Hepatic stellate cell (primary cell): ENCODE results near the gene SLC5A10.

ENCODE experiments used
- DNase-seq: peaks from one replicate; pipeline ENCODE4 v3.0.0; 2011; ENCODE audit warnings: low spot score

The SLC5A10 gene

GRCh38 chr17:19003543-19004420 is 51.8 kb downstream of the SLC5A10 start:
- DNase-seq: peak; percentile 57

DNA sequence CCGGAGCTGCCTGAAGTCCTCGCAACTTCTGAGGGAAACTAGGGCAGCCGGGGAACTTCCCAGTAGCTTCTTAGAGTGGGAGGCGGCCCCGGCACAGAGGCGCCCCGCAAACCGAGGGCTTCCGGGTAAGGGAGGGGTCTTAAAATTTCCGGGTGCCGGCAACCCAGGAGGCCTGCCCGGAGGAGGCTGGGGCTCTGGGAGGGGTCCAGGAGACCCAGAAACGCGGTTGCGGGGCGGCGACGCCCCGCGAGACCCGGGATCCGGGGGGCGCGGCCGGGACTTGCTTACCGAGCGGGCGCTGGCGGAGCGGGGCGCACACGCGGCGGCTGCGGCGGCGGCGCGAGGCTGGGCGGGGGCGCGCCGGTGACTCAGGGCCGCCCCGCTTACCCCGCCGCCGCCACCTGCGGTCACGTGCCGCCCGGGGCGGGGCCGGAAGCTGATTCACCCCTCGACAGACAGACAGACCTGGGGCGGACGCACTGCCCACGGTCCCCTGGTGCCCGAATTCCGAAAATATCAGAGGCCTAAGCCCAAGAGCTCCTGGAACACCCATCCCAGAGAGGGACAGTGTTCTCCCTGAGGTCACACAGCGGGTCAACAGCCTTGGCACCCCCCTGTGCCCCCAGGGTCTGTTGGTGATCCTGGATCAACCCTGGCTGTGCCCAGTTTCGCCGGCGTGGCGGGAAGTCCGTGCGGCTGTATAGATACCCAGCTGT is 52.6 kb downstream of the SLC5A10 start, which contains the start of gene FAM83G:
FAM83G (minus strand) TSS at position 344 of the 716 bp plus-strand sequence. CDS start 723 bp downstream, outside the sequence.
- DNase-seq: peak; percentile 80

GRCh38 chr17:19005137-19005773 is 53.3 kb downstream of the SLC5A10 start:
- DNase-seq: no peak

GRCh38 chr17:19005789-19006430 is 53.9 kb downstream of the SLC5A10 start:
- no peak for DNase-seq

GRCh38 chr17:19006698-19007097 is 54.7 kb downstream of the SLC5A10 start:
- DNase-seq: no peak

DNA sequence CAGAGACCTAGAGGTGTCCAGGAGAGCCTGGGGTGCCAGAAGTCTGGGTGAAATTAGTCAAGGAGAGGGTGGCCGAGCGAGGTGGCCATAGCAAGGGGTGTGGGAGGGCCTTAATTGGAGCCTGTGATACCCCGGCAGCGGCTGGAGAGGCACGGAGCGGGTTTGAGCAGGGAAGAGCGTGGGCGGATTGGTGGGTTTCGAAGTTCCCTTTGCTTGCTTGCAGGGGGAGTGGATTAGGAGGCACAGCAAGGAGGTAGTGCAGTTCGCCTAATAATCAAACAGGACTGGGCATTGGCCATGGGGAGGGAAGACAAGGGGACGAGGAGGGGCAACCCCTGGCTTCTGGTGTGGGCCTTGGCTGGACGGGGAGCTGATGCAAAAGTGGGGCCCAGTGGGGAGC is 58.0 kb downstream of the SLC5A10 start:
- no peak for DNase-seq

DNA sequence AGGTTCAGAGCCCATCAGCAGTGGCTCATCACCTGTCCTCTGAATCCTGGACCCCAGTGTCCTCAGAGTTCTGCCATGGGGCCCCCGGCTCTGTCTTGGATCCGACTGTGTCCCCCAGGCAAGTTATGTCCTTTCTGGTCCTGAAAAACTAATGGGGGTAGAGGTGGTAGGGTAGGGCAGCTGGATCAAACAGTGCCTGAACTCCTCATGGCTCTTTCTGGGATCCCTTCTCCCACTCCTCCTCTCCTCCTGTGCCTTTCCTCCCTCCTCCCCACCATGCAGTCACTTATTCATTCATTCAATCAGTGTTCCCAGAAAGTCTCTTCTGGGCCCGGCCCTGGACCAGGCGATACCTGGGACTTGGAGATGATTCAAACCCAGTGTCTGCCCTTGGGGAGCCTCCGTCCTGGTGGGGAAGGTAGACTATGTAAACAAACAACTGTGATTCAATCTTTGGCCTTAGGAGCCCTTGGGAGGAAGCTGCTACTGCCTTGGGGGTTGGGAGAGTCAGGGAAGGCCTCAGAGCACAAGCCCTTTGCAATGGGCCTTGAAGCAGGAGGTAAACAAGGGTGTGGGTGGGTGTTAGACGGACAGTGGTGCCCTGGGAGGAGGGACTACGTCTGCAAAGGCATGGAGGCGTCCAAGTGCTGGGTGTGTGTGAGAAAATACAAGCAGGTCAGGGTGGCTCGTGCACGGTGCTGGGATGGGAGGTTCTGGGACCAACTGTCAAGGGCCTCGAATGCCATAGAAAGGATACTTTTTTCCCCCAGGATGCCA is 59.0 kb downstream of the SLC5A10 start:
- no peak for DNase-seq

DNA sequence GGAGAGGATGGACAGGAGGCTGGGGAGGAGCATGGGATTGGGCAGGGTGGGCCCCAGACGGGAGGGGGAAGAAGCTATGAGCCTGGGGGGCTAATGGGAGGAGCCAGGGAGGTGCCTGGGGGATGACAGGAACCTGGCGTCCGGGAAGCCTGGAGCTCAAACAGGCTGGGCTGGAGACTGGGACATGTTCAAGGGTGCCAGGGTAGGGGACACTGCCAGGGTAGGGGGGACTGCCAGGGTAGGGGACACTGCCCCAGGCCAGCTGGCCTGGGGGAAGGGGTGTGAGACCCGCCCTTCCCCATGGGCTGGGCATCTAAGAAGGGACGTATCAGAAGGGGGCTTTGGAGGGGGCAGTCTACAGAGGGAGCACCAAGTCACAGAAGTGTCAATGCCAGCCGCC is 59.6 kb downstream of the SLC5A10 start:
- DNase-seq: no peak

DNA sequence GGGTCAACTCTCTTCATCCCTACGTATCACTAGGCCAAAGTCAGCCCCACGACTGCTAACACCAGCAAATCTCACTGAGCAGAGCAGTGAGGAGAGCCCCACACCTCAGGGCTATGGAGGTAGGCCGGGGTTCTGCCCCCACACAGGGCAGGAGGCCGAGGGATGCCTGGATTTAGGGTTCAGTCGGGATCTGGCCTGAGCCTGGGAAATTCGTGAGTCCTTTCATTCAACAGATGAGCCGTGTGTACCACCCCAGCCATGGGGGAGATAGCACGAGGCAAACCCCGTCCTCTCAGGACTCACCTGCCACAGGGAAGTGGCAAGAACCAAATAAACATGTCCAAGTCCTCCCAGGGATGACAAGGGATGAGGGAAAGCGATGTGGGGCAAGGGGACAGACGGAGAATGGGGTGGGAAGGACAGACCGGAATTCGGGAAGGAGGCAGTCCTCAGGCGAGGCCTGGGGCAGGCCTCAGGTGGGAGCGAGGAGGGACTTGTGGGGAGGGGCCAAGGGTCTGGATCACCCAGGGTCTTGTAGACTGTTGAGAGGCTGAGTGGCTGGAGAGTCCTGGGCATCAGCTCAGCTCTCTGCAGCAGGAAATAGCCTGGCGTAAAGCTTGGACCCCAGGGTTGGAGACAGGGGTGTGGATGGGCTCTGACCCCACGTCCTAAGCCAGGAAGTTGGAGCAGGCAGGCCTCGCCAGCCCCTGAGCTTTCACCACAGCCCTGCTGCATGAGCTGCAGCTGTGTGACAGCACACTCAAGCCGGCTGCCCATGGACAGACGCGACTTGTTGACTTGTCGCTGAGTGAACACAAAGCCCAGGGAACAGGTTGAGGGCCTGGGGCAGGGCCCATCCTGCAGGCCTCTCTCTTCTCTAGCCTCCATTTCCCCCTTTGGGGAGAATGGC is 60.5 kb downstream of the SLC5A10 start:
- DNase-seq: no peak

DNA sequence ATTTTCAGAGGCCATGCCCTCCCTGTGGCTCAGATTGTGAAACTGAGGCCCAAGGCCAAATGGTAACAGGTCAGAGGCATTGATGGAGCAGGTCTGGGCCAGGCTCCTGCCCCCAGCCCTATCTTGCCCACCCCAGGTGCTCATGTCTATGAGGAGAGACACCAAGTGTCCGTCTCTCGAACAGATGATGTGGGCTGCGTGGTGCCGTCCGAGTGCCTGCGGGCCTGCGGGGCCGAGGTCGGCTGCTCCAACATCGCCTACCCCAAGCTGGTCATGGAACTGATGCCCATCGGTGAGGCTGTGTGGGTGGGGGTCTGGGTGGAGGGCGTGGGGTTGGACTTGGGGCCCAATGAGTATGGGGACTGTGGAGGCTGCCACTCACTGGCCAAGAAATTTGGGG is 61.3 kb downstream of the SLC5A10 start:
- no peak for DNase-seq

DNA sequence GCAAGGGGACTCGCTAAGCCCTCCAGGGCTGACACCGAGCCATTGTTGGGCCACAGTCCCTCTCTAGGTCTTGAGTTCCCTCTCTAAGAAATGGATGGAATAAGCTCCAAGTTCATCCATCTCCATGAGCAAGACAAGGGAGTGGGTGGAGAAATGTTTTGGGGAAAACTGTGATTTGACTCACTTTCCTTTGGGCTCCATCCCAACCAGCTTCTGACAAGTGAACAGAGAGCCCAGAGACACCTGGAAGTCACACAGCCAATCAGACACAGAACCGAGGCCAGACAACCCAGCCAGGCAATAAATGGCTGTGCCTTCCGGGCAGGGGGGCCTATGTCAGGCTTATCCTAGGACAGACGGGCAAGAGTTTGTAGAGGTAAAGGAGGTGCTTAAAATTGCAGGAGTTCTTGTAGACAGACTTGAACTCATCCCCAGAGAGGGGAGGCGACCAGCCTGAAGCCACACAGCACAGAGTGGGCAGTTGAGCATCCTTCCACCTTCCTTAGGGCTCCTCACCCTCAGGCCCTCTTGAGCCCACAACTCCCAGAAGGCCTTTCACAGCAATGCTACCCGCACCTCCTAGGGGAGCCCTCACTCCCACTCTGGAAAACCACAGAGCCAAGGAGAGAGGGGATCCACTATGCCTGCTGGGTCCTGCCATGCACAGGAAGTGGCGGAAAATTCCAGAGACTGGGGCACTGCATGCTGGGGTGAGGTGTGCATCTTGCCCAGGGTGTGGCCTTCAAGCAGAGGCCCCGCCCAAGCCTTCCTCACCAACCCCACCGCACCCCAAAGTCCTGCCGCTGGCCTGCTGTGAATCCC is 62.1 kb downstream of the SLC5A10 start:
- DNase-seq: no peak

- no peak for DNase-seq
These were observed 62.8 kb downstream of the SLC5A10 start for GRCh38 chr17:19014628-19015215.

DNA sequence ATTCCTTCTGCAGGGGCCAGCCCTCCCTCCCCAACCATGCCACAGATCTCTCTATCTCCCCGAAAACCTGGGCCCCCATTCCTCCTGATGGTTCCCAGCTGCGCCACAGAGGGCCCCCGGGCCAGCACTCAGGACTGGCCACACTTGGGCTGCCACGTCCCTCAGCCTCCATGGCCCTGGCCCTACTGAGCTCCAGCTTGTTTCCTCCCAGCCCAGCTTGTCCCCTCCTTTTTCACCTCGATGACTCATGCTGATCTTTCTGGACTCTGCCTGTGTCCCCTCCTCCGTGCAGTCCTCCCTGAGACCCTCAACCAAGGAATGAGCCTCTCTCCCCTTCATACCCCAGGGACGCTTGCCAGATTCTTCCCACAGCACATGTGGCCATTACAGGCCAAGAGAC is 63.5 kb downstream of the SLC5A10 start:
- DNase-seq: no peak

GRCh38 chr17:19016297-19016696 is 64.3 kb downstream of the SLC5A10 start:
- no peak for DNase-seq

DNA sequence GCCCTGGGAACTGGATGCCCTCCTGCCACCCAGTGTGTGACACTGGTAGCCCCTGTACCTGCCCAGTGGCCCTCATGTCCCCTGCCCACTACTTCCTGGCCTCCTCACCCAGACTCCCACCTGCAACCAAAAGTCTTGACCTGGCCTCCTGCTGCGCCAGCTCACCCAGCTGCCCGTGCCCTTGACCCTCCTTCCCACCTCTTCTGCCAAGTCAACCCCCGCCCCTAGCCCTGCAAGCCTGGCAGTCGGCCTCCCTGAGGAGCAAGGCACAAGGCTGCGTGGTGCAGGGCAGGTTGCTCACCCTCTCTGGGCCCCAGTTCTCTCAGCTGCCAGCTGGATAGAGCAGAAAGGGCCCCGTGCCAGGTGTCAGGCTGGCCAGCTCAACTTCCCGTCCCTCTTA is 64.9 kb downstream of the SLC5A10 start:
- no peak for DNase-seq

GRCh38 chr17:19017401-19017800 is 65.4 kb downstream of the SLC5A10 start:
- no peak for DNase-seq

GRCh38 chr17:19017804-19018599 is 66.0 kb downstream of the SLC5A10 start:
- no peak for DNase-seq

DNA sequence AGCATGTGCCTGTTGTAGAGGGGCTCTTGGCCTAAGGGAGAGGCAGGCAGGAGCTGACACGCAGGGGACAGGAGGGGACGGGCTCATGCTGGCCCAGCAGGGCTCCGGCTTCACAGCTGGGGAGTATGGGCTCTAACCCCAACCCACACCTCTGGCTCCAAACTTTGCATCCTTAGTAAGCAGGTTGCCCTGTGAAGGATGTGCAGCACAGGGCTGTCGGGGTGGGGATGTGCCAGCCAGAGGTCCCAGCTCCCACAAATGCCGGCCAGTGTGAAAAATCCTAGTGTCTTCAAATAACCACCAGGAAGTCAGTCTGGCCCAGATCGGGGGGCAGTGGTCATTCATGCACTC is 66.6 kb downstream of the SLC5A10 start:
- DNase-seq: no peak
